ENCODE measurements around the gene DTYMK. TPM values are rescaled to one million over a fixed set of nuclear protein-coding genes. Genes with fewer than 3 reads are reported as not detected.

Gene DTYMK
- total RNA-seq, 1 donor from 2014 or later, result 14.9 TPM

DNA sequence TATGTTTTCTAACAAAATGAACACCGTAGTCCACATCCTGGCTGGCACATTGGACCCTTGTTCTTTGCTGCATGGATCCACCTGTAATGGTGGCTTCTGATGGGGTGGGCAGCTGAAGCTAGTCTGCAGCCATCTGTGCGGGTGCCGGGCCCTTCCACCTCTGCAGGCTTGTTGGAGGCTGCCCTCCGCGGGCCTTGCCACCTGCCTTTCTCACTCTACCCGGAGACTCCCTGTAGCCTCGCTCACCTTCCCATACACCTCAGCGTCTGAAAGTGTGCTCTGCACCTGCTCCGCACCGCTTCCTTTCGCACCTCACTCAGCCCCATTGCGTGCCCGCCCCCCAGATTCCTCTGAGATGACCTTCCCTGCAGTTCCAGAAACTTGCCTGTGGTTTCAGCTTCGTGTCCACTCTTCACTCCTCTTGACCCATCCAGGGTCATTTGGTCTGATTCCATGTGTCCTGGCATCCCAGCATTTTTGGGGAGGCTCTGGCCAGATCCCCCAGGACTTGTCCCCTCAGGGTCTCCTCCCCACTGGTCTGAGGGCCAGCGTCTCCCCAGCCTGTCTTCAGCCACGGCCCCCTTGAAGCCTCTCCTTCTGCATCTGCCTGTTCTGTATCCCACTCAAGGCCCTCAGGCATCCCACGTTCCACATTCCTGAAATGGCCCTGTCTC, 31.0 kb downstream of the DTYMK start:
- peaks cover 83% of the 10 kb centered on the region for H3K36me3 ChIP-seq
- TF ChIP-seq, protein P1, sequence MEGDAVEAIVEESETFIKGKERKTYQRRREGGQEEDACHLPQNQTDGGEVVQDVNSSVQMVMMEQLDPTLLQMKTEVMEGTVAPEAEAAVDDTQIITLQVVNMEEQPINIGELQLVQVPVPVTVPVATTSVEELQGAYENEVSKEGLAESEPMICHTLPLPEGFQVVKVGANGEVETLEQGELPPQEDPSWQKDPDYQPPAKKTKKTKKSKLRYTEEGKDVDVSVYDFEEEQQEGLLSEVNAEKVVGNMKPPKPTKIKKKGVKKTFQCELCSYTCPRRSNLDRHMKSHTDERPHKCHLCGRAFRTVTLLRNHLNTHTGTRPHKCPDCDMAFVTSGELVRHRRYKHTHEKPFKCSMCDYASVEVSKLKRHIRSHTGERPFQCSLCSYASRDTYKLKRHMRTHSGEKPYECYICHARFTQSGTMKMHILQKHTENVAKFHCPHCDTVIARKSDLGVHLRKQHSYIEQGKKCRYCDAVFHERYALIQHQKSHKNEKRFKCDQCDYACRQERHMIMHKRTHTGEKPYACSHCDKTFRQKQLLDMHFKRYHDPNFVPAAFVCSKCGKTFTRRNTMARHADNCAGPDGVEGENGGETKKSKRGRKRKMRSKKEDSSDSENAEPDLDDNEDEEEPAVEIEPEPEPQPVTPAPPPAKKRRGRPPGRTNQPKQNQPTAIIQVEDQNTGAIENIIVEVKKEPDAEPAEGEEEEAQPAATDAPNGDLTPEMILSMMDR (IDR thresholded peaks at IDR 0.05), result no peak
- no peak overlapping the region for H3K27ac ChIP-seq
- no peak overlapping the region for H3K4me3 ChIP-seq
- intact Hi-C loops (cut with DNase I), result no loop called here
- DNase-seq, result no peak
- no peaks in the 10 kb centered on the region for H3K9me3 ChIP-seq
- no peaks in the 10 kb centered on the region for H3K27me3 ChIP-seq
- no peaks in the 10 kb centered on the region for H3K4me1 ChIP-seq
- no peak for ATAC-seq

DNA sequence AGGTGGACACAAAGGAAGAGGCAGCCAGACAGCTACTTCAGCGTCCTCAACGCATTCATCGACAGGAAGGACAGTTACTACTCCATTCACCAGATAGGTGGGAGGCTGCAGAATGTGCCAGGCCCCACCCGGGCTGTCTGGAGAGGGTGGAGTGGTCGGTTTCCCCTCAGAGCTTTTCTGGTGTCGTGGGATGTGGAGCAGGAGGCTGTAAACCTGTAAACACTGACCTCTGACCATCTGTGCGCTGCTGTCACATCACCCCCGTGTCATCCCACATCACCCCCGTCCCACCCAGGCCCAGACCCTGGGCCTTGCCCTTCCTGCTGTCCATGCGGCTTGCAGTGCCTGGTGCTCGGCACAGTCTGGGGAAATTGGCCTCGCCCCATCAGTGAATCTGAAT, 32.1 kb downstream of the DTYMK start:
- Histone ChIP-seq H3K4me3 (no peak overlapping the region), H3K27me3 (no peaks in the 10 kb centered on the region), H3K27ac (no peak overlapping the region), H3K9me3 (no peaks in the 10 kb centered on the region), H3K36me3 (peaks cover 72% of the 10 kb centered on the region), H3K4me1 (no peaks in the 10 kb centered on the region)
- TF ChIP-seq, protein P1 (IDR thresholded peaks at IDR 0.05), result no peak
- intact Hi-C loops (cut with DNase I), result no loop called here
- ATAC-seq (no peak), DNase-seq (no peak)

- TF ChIP-seq, protein P1 (IDR thresholded peaks at IDR 0.05), result no peak
- intact Hi-C loops (cut with DNase I), result no loop called here
- ATAC-seq (no peak), DNase-seq (no peak)
- Histone ChIP-seq H3K4me1 (peaks cover 4% of the 10 kb centered on the region), H3K36me3 (peaks cover 59% of the 10 kb centered on the region), H3K27me3 (no peaks in the 10 kb centered on the region), H3K27ac (no peak overlapping the region), H3K9me3 (no peaks in the 10 kb centered on the region), H3K4me3 (no peak overlapping the region)
These were observed 33.3 kb downstream of the DTYMK start for GRCh38 chr2:241653210-241653750.

DNA sequence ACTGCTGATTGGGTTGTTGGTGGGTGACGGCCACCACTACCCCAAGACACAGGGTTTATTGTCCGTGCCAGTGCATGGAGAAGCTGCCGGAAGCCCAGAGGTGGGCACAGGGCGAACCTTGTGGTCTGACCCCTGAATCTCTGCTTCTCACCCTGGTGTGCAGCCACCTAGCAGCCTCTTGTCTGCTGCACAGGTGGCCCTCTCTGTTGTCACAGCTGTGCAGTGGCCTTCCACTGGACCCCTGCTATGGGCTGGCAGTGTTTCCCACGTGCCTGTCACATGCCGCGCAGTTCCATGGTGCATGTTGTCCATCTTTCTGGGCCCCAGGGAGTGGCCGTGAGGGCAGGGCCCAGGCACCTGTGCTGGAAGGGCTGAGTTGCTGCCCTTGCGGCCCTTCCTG, 33.9 kb downstream of the DTYMK start:
- Histone ChIP-seq H3K36me3 (peaks cover 56% of the 10 kb centered on the region), H3K4me1 (peaks cover 4% of the 10 kb centered on the region), H3K27me3 (no peaks in the 10 kb centered on the region), H3K4me3 (no peak overlapping the region), H3K9me3 (no peaks in the 10 kb centered on the region), H3K27ac (no peak overlapping the region)
- TF ChIP-seq, protein P1 (IDR thresholded peaks at IDR 0.05), result no peak
- intact Hi-C loops (cut with DNase I), result no loop called here
- DNase-seq (no peak), ATAC-seq (no peak)

GRCh38 chr2:241652142-241652541, 34.5 kb downstream of the DTYMK start:
- intact Hi-C loops (cut with DNase I), result no loop called here
- no peaks in the 10 kb centered on the region for H3K27me3 ChIP-seq
- no peaks in the 10 kb centered on the region for H3K9me3 ChIP-seq
- peaks cover 54% of the 10 kb centered on the region for H3K36me3 ChIP-seq
- ATAC-seq (no peak), DNase-seq (no peak)
- TF ChIP-seq, protein P1 (IDR thresholded peaks at IDR 0.05), result no peak
- no peak overlapping the region for H3K27ac ChIP-seq
- no peak overlapping the region for H3K4me3 ChIP-seq
- H3K4me1 ChIP-seq, result peaks cover 4% of the 10 kb centered on the region
